Gastrocnemius medialis (tissue), 4 donors: ENCODE measurements around the gene CDH4.

Source experiments
- CTCF ChIP-seq, 5 experiments: fragments of 450-650 bp in 3 of 5; fragments of 200-600 bp in 2 of 5; sonication (generic) in 2 of 5; IDR thresholded peaks in 4 of 5; conservative IDR thresholded peaks in 1 of 5; 1 replicate in 4 of 5; 2 replicates in 1 of 5; pipeline ENCODE4 v1.5.1; 2016 to 2019; ENCODE audit warnings: antibody characterized with exemption in 5 of 5, mild to moderate bottlenecking in 3 of 5, moderate library complexity in 3 of 5
- POLR2A ChIP-seq, 2 donors: fragments of 450-650 bp; IDR thresholded peaks; one replicate each; pipeline ENCODE4 v1.6.1; 2017; ENCODE audit warnings: antibody characterized with exemption in 2 of 2, mild to moderate bottlenecking in 2 of 2, moderate library complexity in 2 of 2

GRCh38 chr20:61234224-61234890, 17.7 kb upstream of the CDH4 start:
- TF ChIP-seq CTCF (IDR thresholded peaks at IDR 0.05 in 4 of 5, conservative IDR thresholded peaks at IDR 0.05 in 1 of 5) (no peak), POLR2A (IDR thresholded peaks at IDR 0.05) (no peak)
